ENCODE measurements around the gene LCN12. TPM values are rescaled to one million over a fixed set of nuclear protein-coding genes. Genes with fewer than 3 reads are reported as not detected.
A peak's percentile ranks its signal among the peaks of the same experiment; 100 is the strongest.

Gene LCN12
- total RNA-seq, 2 experiments from 2014 or later, result 0.68 to 1.2 TPM

DNA sequence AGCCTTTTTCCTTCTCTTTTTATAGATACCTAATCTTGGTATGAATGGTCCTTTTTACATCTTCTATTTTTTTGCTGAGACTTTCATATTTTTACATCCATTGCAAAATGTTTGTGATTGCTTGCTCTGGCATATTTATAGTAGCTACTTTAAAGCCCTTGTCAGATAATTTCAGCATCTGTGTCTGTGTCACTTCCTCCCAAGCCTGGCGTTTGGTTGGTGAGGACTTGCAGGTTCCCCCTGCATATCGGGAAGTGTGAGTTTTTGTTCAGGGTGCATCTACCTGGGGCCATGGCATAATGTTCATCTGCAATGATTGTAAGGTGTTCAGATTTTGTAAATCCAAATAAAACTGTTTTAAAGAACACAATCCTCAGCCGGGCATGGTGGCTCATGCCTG, 16.4 kb upstream of the LCN12 start:
- H3K4me1 Mint-ChIP-seq, result peaks cover 7% of the 10 kb centered on the region
- H3K27me3 Mint-ChIP-seq, result no peaks in the 10 kb centered on the region
- H3K9me3 Mint-ChIP-seq (ENCODE audit: low read depth), result no peaks in the 10 kb centered on the region
- ATAC-seq (no peak), DNase-seq (no peak)
- no peak overlapping the region for H3K4me3 Mint-ChIP-seq
- H3K27ac Mint-ChIP-seq, result no peak overlapping the region
- H3K36me3 Mint-ChIP-seq, result peaks cover 32% of the 10 kb centered on the region
- CTCF ChIA-PET, result no interaction called here

DNA sequence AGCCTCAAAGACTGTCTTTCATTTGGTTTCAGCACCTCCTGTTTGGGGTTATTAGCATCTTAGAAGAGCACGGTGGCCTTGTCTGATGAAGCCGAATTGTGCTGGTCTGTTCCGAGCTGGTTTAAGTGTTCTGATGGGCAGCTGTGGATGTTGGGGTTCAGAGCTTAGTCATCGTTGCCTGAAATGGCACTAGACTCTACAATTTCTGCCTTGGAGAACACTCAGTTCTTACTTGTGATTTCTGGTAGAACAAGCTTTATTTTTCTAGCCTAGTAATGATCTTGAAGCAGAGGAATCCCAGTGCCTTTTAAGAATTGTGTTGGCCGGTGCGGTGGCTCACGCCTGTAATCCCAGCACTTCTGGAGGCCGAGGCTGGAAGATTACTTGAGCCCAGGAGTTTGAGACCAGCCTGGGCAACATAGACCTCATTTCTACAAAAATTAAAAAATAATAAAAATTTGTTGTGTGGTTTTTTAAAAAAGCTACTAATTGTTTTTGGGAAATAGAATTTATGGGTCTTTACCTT, 15.4 kb upstream of the LCN12 start:
- no peaks in the 10 kb centered on the region for H3K27me3 Mint-ChIP-seq
- DNase-seq, result no peak
- ATAC-seq, result no peak
- peaks cover 6% of the 10 kb centered on the region for H3K4me1 Mint-ChIP-seq
- no peaks in the 10 kb centered on the region for H3K9me3 Mint-ChIP-seq (ENCODE audit: low read depth)
- H3K4me3 Mint-ChIP-seq, result no peak overlapping the region
- CTCF ChIA-PET, result interaction anchor here (1.2 to 1.5 kb wide), 2 partner anchors 55 to 94 kb away, joined by 3 to 6 read pairs; partner anchors contain the start of gene AJM1
- peaks cover 33% of the 10 kb centered on the region for H3K36me3 Mint-ChIP-seq
- no peak overlapping the region for H3K27ac Mint-ChIP-seq

DNA sequence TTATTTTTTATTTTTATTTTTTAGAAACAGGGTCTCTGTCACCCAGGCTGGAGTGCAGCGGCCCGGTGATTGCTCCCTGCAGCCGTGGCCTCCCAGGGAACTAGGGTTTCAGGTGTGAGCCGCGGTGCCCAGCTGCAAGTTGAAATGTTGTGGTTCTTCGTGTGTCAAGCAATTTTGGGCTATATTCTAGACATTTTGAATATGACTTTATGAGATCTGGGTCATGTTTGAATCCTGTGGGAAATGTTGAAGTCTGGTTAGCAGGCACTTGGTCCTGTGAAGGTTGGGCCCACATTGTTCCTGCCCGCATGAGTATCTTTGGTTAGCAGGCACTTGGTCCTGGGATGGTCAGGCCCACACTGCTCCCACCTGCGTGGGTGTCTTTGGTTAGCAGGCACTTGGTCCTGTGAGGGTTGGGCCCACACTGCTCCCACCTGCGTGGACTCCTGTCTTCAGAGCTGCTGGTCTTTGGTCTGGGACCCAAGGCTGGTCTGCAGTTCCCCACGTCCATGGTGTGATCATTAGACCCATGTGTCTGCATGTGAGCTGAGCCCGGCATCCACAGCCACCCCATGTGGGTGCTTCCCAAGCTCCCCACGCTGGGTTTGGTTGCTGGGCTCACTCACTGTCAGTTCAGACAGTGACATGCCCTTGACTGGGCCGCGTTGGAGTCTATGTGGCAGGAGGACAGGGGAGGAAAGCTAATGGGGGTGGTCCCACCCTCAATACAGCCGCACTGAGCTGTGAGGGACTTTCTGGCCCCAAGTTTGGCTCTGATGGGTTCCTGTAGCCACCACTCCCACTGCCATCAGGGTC, 14.7 kb upstream of the LCN12 start:
- Mint-ChIP-seq H3K27ac (no peak overlapping the region), H3K27me3 (no peaks in the 10 kb centered on the region), H3K36me3 (peaks cover 33% of the 10 kb centered on the region), H3K9me3 (ENCODE audit: low read depth) (no peaks in the 10 kb centered on the region), H3K4me1 (peaks cover 5% of the 10 kb centered on the region), H3K4me3 (no peak overlapping the region)
- CTCF ChIA-PET, result interaction anchor here (0.6 to 1.5 kb wide), 3 partner anchors 56 to 467 kb away, joined by 3 to 6 read pairs (median 3); partner anchors contain the start of gene AJM1
- DNase-seq (no peak), ATAC-seq (no peak)

DNA sequence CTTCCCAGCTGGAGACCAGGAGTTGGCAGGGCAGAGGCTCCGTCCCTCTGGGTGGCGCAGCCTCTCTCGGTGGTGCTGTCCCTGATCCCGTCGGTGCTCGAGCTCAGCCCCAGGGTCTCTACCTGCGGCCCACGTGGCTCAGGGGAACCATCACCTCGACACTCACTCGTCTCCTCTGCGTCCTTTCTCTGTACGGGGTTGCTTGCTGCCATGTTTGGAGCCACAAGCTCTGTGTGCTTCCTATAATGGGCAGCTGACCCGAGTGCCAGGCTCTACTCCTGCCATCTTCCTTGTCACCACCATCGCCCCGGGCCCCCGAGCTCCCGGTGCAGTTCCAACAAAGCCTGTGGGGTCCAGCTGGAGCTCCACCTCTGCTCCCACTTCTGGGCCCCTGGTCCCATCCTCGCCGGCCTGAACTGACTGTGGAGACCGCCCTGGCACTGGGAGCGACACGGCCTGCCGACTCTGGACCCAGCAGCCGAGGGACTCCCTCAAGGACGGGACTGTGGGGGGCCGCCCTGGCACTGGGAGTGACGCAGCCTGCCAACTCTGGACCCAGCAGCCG, 12.6 kb upstream of the LCN12 start:
- H3K27me3 Mint-ChIP-seq, result no peaks in the 10 kb centered on the region
- no peak overlapping the region for H3K4me3 Mint-ChIP-seq
- H3K27ac Mint-ChIP-seq, result no peak overlapping the region

DNA sequence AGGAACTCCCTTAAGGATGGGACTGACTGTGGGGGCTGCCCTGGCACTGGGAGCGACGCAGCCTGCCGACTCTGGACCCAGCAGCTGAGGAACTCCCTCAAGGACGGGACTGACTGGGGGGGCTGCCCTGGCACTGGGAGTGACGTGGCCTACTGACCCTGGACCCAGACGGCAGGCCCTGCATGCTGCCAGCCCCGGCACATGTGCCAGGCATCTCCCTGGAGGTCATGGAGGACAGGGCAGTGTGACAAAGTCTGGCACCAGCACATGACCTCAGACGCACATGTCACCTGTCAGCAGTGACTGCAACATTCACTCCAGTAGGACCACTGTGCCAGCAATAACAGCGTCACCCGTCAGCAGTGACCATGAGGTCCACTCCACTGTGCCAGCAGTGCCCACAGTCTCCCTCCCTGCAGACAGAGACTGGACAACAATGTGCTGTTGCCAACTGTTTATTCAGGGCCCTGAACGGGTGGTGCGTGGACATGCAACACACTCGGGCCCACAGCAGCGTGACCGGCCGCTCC, 12.0 kb upstream of the LCN12 start:
- H3K27ac Mint-ChIP-seq, result no peak overlapping the region
- peaks cover 24% of the 10 kb centered on the region for H3K36me3 Mint-ChIP-seq
- no peak for ATAC-seq
- no peaks in the 10 kb centered on the region for H3K27me3 Mint-ChIP-seq
- H3K4me1 Mint-ChIP-seq, result peaks cover 14% of the 10 kb centered on the region
- CTCF ChIA-PET, result no interaction called here
- no peaks in the 10 kb centered on the region for H3K9me3 Mint-ChIP-seq (ENCODE audit: low read depth)
- DNase-seq, result no peak
- H3K4me3 Mint-ChIP-seq, result no peak overlapping the region

More for the DNA sequence above, 12.6 kb upstream of the LCN12 start:
- peaks cover 10% of the 10 kb centered on the region for H3K4me1 Mint-ChIP-seq
- ATAC-seq, result no peak
- DNase-seq, result no peak
- CTCF ChIA-PET, result interaction anchor here (0.9 kb wide), 1 partner anchor 97 kb away, joined by 4 read pairs; the partner anchor contains the start of gene AJM1
- peaks cover 25% of the 10 kb centered on the region for H3K36me3 Mint-ChIP-seq
- H3K9me3 Mint-ChIP-seq (ENCODE audit: low read depth), result no peaks in the 10 kb centered on the region

DNA sequence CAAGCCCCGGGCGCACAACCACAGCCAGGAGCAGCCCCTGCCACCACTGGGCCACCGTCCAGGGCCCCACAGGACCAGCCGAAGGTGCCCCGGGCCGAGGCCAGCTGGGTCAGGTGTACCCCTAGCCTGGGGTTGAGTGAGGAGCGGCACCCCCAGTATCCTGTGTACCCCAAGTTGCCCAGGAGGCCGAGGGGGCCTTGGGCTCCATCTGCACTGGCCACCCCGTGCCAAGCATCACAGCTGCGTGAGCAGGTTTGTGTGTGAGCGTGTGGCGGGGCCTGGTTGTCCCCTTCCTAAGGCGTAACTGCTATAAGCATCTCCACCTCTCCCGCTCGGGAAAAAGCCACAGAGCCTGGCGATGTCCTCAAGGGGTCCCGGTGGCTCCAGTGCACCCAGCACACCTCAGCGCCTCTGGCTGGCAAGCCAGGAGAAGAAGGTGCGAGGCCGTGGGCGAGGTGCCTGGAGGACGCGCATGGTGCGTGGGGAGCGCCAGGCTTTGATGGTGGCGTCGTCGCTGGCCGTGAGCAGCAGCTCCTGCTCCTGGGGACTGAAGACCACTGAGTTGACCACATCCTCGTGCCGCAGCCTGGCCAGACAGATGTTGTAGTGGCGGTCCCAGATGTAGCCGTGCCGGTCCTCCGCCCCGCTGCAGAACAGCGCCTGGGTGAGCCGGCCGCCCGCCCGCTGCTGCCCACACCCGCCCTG, 11.4 kb upstream of the LCN12 start:
- H3K27ac Mint-ChIP-seq, result no peak overlapping the region
- DNase-seq (no peak), ATAC-seq (no peak)
- H3K4me3 Mint-ChIP-seq, result no peak overlapping the region
- no peaks in the 10 kb centered on the region for H3K9me3 Mint-ChIP-seq (ENCODE audit: low read depth)
- H3K36me3 Mint-ChIP-seq, result peaks cover 24% of the 10 kb centered on the region
- peaks cover 17% of the 10 kb centered on the region for H3K4me1 Mint-ChIP-seq
- no peaks in the 10 kb centered on the region for H3K27me3 Mint-ChIP-seq
- CTCF ChIA-PET, result no interaction called here

DNA sequence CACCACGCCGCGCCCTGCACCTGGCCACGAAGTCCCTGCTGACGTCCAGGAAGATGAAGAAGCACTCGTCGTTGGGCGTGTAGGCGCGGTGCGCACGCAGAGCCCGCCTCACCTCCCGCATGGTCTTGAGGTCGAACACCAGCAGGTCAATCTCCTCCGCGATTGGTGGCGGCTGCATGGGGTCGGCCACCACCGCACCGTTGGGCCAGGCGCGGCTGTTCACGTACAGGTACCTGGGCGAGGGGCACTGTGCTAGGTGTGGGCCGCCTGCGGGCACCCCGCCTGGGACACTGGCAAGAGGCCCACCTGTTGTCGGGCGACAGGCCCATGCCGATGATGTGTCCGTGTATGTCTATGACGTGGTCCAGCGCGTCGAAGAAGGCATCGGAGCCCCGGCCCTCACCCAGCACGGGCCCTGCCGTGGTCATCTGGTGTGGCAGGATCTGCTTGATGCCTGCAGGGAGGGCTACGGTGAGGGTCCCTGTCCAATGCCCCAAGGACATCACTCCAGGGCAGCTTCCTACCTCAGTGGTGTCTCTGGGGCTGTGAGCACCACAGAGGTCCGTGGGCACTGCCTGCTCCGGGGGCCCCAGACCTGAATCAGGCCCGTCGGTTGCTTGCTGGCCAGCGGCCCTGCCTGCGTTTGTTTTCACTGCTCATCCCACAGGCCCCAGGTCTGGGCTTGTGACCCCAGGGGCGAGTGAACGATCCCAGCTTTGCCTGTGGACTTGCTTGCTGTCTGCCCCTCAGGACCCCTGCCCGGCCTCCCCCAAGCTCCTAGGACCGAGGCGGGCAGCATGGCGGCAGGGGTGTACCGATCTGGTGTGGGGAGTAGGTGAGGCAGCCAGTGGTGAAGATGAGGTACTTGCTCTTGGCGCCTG, 10.6 kb upstream of the LCN12 start:
- CTCF ChIA-PET, result interaction anchor here (1.0 kb wide), 1 partner anchor 93 kb away, joined by 3 read pairs; no protein-coding TSS in a partner anchor
- H3K27me3 Mint-ChIP-seq, result no peaks in the 10 kb centered on the region
- H3K9me3 Mint-ChIP-seq (ENCODE audit: low read depth), result no peaks in the 10 kb centered on the region
- H3K4me1 Mint-ChIP-seq, result peaks cover 17% of the 10 kb centered on the region
- H3K4me3 Mint-ChIP-seq, result no peak overlapping the region
- ATAC-seq, result no peak
- H3K36me3 Mint-ChIP-seq, result peaks cover 22% of the 10 kb centered on the region
- DNase-seq, result no peak
- H3K27ac Mint-ChIP-seq, result no peak overlapping the region

DNA sequence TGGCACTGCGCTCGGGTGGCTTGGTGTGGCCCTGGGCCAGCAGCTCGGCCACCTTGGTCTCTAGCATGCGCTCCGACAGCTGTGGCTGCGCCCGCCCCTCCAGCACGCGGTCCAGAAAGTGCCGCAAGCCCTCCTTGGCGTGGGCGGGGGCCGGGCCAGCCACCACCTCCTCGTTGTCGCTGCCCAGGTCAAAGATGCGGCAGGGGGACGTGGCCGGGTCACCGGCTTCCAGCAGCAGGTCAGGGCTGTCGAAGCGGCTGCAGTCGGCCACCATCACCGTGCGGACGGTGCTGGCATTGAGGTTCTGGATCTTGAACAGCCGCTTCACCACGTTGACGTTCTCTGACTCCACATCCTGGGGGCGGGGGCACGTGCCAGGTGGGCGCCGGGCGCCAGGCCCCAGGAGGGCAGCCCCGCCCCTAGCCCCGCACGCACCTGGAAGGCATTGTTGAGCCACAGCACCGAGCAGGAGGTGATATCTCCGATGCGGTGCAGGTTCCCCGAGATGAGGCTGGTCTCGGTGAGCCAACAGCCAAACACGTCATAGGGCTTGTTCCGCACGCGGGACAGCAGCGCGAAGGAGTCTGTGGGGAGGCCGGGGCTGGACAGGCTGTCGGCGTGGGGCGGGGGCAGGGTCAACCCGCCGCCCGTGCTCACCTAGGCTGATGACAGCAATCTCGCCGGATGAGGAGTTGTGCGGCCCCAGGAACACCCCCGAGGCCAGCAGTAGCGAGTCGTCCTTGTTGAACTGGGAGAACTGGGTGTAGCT, 9.8 kb upstream of the LCN12 start:
- no peaks in the 10 kb centered on the region for H3K27me3 Mint-ChIP-seq
- H3K4me1 Mint-ChIP-seq, result peaks cover 17% of the 10 kb centered on the region
- peaks cover 20% of the 10 kb centered on the region for H3K36me3 Mint-ChIP-seq
- no peaks in the 10 kb centered on the region for H3K9me3 Mint-ChIP-seq (ENCODE audit: low read depth)
- ATAC-seq (no peak), DNase-seq (no peak)
- H3K27ac Mint-ChIP-seq, result no peak overlapping the region
- CTCF ChIA-PET, result interaction anchor here (1.0 kb wide), 1 partner anchor 93 kb away, joined by 3 read pairs; no protein-coding TSS in a partner anchor
- peak overlapping the region; percentile 79 for H3K4me3 Mint-ChIP-seq

DNA sequence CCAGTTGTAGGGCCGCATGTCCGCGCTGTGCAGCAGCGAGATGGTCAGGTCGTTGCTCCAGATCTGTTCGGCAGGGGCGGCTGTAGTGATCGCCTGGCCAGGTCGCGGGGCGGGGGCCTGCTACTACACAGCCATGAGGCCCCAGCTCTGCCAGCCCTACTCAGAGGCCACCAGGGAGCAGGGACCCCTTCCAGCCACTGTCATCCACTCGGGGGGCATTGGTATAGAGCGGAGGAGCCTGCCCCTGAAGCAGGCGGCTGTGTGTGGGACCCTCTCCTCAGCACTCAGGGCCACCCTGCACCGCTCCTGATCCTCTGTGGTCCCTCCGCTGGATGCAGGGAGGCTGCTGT, 9.2 kb upstream of the LCN12 start:
- Mint-ChIP-seq H3K9me3 (ENCODE audit: low read depth) (no peaks in the 10 kb centered on the region), H3K27ac (no peak overlapping the region), H3K27me3 (no peaks in the 10 kb centered on the region), H3K4me3 (peak overlapping the region; percentile 79), H3K4me1 (peaks cover 17% of the 10 kb centered on the region), H3K36me3 (peaks cover 19% of the 10 kb centered on the region)
- CTCF ChIA-PET, result interaction anchor here (1.0 to 7.3 kb wide), 5 partner anchors 23 to 99 kb away, joined by 3 to 183 read pairs (median 6); partner anchors contain the start of genes AJM1 and FUT7
- no peak for DNase-seq
- ATAC-seq, result no peak

DNA sequence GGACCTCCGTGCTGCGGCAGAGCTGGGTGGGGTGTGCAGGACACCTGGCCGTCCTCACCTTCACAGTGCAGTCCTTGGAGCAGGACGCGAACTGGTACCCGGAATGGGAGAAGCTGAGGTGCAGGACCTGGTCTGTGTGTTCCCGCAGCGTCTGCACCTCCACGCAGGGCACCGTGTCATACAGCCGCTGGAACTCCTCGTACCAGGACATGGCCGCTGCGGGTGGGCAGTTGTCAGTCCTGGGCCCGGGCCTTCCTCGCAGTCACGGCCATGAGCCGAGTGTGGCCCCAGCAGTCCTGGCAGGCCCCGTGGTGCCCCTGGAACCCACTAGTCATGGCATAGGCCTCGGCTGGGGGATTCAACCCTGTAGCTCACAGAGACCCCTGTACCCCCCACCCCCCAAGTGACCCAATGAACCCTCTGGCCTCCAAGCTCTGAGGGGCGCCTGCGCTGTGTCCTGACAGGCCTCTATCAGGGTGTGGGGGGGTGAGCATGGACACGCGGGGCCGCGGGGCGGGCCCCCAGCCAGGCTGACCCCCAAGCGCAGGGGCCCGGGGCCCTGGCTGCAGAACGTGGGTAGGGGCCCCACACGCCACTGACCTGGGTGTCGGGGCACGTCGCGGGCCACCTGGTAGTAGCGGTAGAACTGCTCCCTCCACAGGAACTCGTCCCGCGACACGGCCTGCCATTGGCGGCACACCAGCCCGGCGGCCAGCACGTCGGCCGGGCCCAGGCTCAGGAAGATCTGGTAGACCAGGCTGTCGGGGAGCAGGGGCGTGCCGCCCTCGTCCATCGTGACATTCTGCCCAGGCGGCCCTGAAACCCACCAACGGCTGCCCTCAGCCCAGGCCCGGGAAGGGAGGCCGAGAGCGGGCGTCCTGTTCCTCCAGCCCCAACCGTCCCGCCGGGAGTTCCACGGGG, 8.5 kb upstream of the LCN12 start:
- peaks cover 19% of the 10 kb centered on the region for H3K36me3 Mint-ChIP-seq
- peak; percentile 47 for ATAC-seq
- CTCF ChIA-PET, result interaction anchor here (0.7 to 7.3 kb wide), 16 partner anchors 17 to 243 kb away, joined by 3 to 183 read pairs (median 5); partner anchors contain the start of genes ABCA2, AJM1, FUT7 and NPDC1

DNA sequence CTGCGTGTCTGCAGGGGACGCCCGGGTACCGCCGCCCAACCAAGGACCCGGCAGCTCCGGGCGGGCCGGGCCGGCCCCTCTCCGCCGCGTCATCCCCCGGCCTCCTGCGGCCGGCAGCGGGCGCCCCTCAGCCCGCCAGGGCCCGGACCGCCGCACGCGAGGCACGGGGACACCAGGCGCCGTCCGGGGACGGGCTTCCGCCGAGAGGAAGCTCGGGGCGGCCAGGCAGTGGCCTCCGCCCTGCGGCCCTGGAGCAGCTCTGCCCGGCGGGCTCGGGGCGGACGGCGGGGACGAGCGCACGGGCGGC, 7.9 kb upstream of the LCN12 start:
- CTCF ChIA-PET, result interaction anchor here (0.7 to 7.3 kb wide), 18 partner anchors 10 to 244 kb away, joined by 3 to 183 read pairs (median 5); partner anchors contain the start of genes ABCA2, AJM1, FUT7 and NPDC1
- H3K4me3 Mint-ChIP-seq, result peak overlapping the region; percentile 79
- no peaks in the 10 kb centered on the region for H3K9me3 Mint-ChIP-seq (ENCODE audit: low read depth)
- H3K27ac Mint-ChIP-seq, result peak overlapping the region; percentile 76
- no peaks in the 10 kb centered on the region for H3K27me3 Mint-ChIP-seq
- peaks cover 18% of the 10 kb centered on the region for H3K4me1 Mint-ChIP-seq
- ATAC-seq, result no peak
- H3K36me3 Mint-ChIP-seq, result peaks cover 16% of the 10 kb centered on the region
- DNase-seq, result no peak

More for the DNA sequence above, 8.5 kb upstream of the LCN12 start:
- Mint-ChIP-seq H3K27me3 (no peaks in the 10 kb centered on the region), H3K4me3 (peak overlapping the region; percentile 79), H3K27ac (peak overlapping the region; percentile 76), H3K9me3 (ENCODE audit: low read depth) (no peaks in the 10 kb centered on the region), H3K4me1 (peaks cover 20% of the 10 kb centered on the region)
- peak; percentile 69 for DNase-seq

Data from activated CD8-positive, alpha-beta memory T cell treated with anti-CD3 and anti-CD28 coated beads, Interleukin-2, amount 10 ng/mL, durations not matched to agents 7 days and 5 days (primary cell).